SU-DHL-6 (cell line): ENCODE results near the gene TBC1D10A.

ENCODE experiments used
- H2AFZ ChIP-seq: fragments of 200-600 bp; sonication (generic); 2 replicates; pipeline ENCODE4 v1.6.1; 2014; ENCODE audit warnings: low read depth, mild to moderate bottlenecking, moderate library complexity, mixed read lengths, antibody characterized with exemption, low read length; ENCODE audit not compliant: severe bottlenecking
- H3F3A ChIP-seq: fragments of 200-600 bp; shearing (Covaris generic); 2 replicates; pipeline ENCODE4 v1.6.0; 2016; ENCODE audit warnings: antibody characterized with exemption, mild to moderate bottlenecking; ENCODE audit not compliant: insufficient read depth
- H3K27ac ChIP-seq: fragments of 200-600 bp; sonication (generic); 2 replicates; pipeline ENCODE4 v1.5.1; 2016; ENCODE audit warnings: low read depth, mild to moderate bottlenecking, low read length, moderate library complexity, mixed read lengths
- H3K27me3 ChIP-seq: fragments of 200-600 bp; sonication (generic), shearing (Covaris generic); 2 replicates; pipeline ENCODE4 v1.6.0; 2014; ENCODE audit warnings: mild to moderate bottlenecking, low read length
- H3K36me3 ChIP-seq: fragments of 200-600 bp; sonication (generic); 2 replicates; pipeline ENCODE4 v1.6.1; 2014; ENCODE audit warnings: mild to moderate bottlenecking, low read length, mixed read lengths
- H3K4me2 ChIP-seq: fragments of 300-600, 200-600 bp; shearing (Covaris generic), sonication (generic); 2 replicates; pipeline ENCODE4 v1.6.0; 2014; ENCODE audit warnings: low read length, low read depth, mild to moderate bottlenecking; ENCODE audit not compliant: poor library complexity, severe bottlenecking
- H3K4me3 ChIP-seq: fragments of 200-600 bp; sonication (generic); 2 replicates; pipeline ENCODE4 v1.5.1; 2014; ENCODE audit warnings: antibody characterized with exemption, low read length, mild to moderate bottlenecking, mixed read lengths; ENCODE audit not compliant: insufficient read depth, poor library complexity, severe bottlenecking
- H3K79me2 ChIP-seq: fragments of 200-600 bp; sonication (generic); 2 replicates; pipeline ENCODE4 v1.6.1; 2014; ENCODE audit warnings: mild to moderate bottlenecking, low read length, moderate library complexity; ENCODE audit not compliant: insufficient read depth
- H3K9ac ChIP-seq: fragments of 200-600 bp; sonication (generic); 2 replicates; pipeline ENCODE4 v1.7.0; 2014; ENCODE audit warnings: mild to moderate bottlenecking, low read length
- H3K9me2 ChIP-seq: fragments of 200-600 bp; sonication (generic); replicated peaks from 2 replicates; pipeline ENCODE4 v1.6.1; 2014; ENCODE audit warnings: low read length; ENCODE audit not compliant: insufficient read depth
- H3K9me3 ChIP-seq: fragments of 200-600 bp; sonication (generic); 2 replicates; pipeline ENCODE4 v1.6.1; 2014; ENCODE audit warnings: low read length, mixed read lengths; ENCODE audit not compliant: insufficient read depth
- H4K20me1 ChIP-seq: fragments of 200-600 bp; sonication (generic); 2 replicates; pipeline ENCODE4 v1.6.1; 2014; ENCODE audit warnings: low read depth, mild to moderate bottlenecking, antibody characterized with exemption, low read length, moderate library complexity, mixed read lengths
- CTCF ChIP-seq: fragments of 200-600 bp; sonication (generic); IDR thresholded peaks from one replicate; pipeline ENCODE4 v1.5.1; 2017; ENCODE audit warnings: antibody characterized with exemption, mild to moderate bottlenecking, low read length, moderate library complexity; ENCODE audit not compliant: insufficient read depth, poor library complexity, severe bottlenecking
- EZH2phosphoT487 ChIP-seq: fragments of 200-600 bp; sonication (generic), shearing (Covaris generic); conservative IDR thresholded peaks from 2 replicates; pipeline ENCODE4 v1.6.1; 2018; ENCODE audit warnings: mild to moderate bottlenecking, antibody characterized with exemption, low read length, moderate library complexity, mixed read lengths

TBC1D10A gene

GRCh38 chr22:30290342-30291057 lies 36.2 kb downstream of the TBC1D10A start:
- Histone ChIP-seq H3F3A (peaks cover 5% of the 10 kb centered on the region; the same call in 1 of the 2 replicates), H3K36me3 (no peaks in the 10 kb centered on the region), H3K79me2 (no peaks in the 10 kb centered on the region), H3K27me3 (no peaks in the 10 kb centered on the region), H4K20me1 (no peaks in the 10 kb centered on the region), H2AFZ (no peak overlapping the region), H3K27ac (no peak overlapping the region), H3K9me3 (no peaks in the 10 kb centered on the region), H3K9me2 (no peaks in the 10 kb centered on the region), H3K4me2 (no peak overlapping the region), H3K4me3 (no peak overlapping the region), H3K9ac (no peak overlapping the region)
- no peak for TF ChIP-seq EZH2phosphoT487
- TF ChIP-seq CTCF, result no peak

- no peaks in the 10 kb centered on the region for H3K79me2 ChIP-seq
- H3K9ac ChIP-seq, result no peak overlapping the region
- no peaks in the 10 kb centered on the region for H3K9me2 ChIP-seq
- H3K27me3 ChIP-seq, result no peaks in the 10 kb centered on the region
- no peak overlapping the region for H3K27ac ChIP-seq
- H3K9me3 ChIP-seq, result no peaks in the 10 kb centered on the region
- TF ChIP-seq CTCF, result no peak
- TF ChIP-seq EZH2phosphoT487, result no peak
- no peaks in the 10 kb centered on the region for H4K20me1 ChIP-seq
- H3K36me3 ChIP-seq, result no peaks in the 10 kb centered on the region
- peak overlapping the region; percentile 84 for H2AFZ ChIP-seq
- H3F3A ChIP-seq, result peaks cover 5% of the 10 kb centered on the region; the same call in 1 of the 2 replicates
- H3K4me2 ChIP-seq, result peak overlapping the region; percentile 73
- peak overlapping the region; percentile 64 for H3K4me3 ChIP-seq
These were observed 36.8 kb downstream of the TBC1D10A start for GRCh38 chr22:30289980-30290313.

GRCh38 chr22:30289141-30289979 lies 37.4 kb downstream of the TBC1D10A start, which contains the start of gene CASTOR1:
CASTOR1 (minus strand) TSS chr22:30289505; CDS start chr22:30289497, 8 bp downstream.
- H3K27ac ChIP-seq, result no peak within 1 kb of the TSS
- no peaks in the 10 kb centered on the region for H3K9me2 ChIP-seq
- H2AFZ ChIP-seq, result peak within 1 kb of the TSS; percentile 84
- peaks cover 5% of the 10 kb centered on the region; the same call in 1 of the 2 replicates for H3F3A ChIP-seq
- H3K4me2 ChIP-seq, result peak within 1 kb of the TSS; percentile 73
- H4K20me1 ChIP-seq, result no peaks in the 10 kb centered on the region
- no peaks in the 10 kb centered on the region for H3K9me3 ChIP-seq
- TF ChIP-seq CTCF, result no peak
- no peak for TF ChIP-seq EZH2phosphoT487
- H3K79me2 ChIP-seq, result no peaks in the 10 kb centered on the region
- H3K9ac ChIP-seq, result peak within 1 kb of the TSS; percentile 49
- H3K4me3 ChIP-seq, result peak within 1 kb of the TSS; percentile 64
- H3K27me3 ChIP-seq, result no peaks in the 10 kb centered on the region
- H3K36me3 ChIP-seq, result no peaks in the 10 kb centered on the region
